H1 (cell line): ENCODE results near the gene ADAMTS14. TPM values are rescaled to one million over a fixed set of nuclear protein-coding genes. Genes with fewer than 3 reads are reported as not detected.

Source experiments
- CTCF ChIA-PET: fragments of 300-600 bp; sonication (Branson Sonifier 250); formaldehyde crosslinking; loops from one replicate; lab custom pipeline; 2021; ENCODE audit not compliant: partially characterized antibody; lab: Charles Lee
- POLR2A ChIA-PET: fragments of 300-600 bp; sonication (Branson Sonifier 250); formaldehyde crosslinking; loops from one replicate; lab custom pipeline; 2021; ENCODE audit warnings: inconsistent platforms; ENCODE audit not compliant: partially characterized antibody; lab: Charles Lee
- DNase-seq, 2 experiments: peaks; one replicate each; pipeline versions ENCODE4 v3.0.0 to v3.0.0-alpha.2; 2010 to 2022; ENCODE audit warnings: low spot score in 2 of 2, low read depth in 1 of 2, mixed read lengths in 1 of 2
- FAIRE-seq: peaks from 2 replicates; lab custom pipeline; 2011; peaks lifted over from hg19 to GRCh38; lab: Jason Lieb, UNC
- H2AFZ ChIP-seq: 2 replicates; pipeline ENCODE4 v1.8.1; 2012; ENCODE audit warnings: low read length, inconsistent platforms
- H2AK5ac ChIP-seq: 2 replicates; pipeline ENCODE4 v1.6.1; 2013; ENCODE audit warnings: low read depth, low read length
- H2BK120ac ChIP-seq: replicated peaks from 2 replicates; pipeline ENCODE3; 2013; ENCODE audit warnings: low read depth, low read length, inconsistent platforms
- H2BK12ac ChIP-seq: 2 replicates; pipeline ENCODE4 v1.6.1; 2013; ENCODE audit warnings: low read depth, low read length
- H2BK15ac ChIP-seq: 2 replicates; pipeline ENCODE4 v1.6.1; 2013; ENCODE audit warnings: low read length
- H2BK20ac ChIP-seq: 2 replicates; pipeline ENCODE4 v1.6.1; 2013; ENCODE audit warnings: low read length
- H2BK5ac ChIP-seq: 2 replicates; pipeline ENCODE4 v1.6.1; 2013; ENCODE audit warnings: low read depth, low read length
- H3K14ac ChIP-seq: 2 replicates; pipeline ENCODE4 v1.6.1; 2013; ENCODE audit warnings: inconsistent platforms; ENCODE audit not compliant: insufficient read length
- H3K18ac ChIP-seq: 2 replicates; pipeline ENCODE4 v1.6.1; 2013; ENCODE audit warnings: low read length; ENCODE audit errors: extremely low read depth
- H3K23ac ChIP-seq: 2 replicates; pipeline ENCODE4 v1.6.1; 2013; ENCODE audit warnings: inconsistent platforms; ENCODE audit not compliant: insufficient read length
- H3K23me2 ChIP-seq: 2 replicates; pipeline ENCODE4 v1.6.1; 2013; ENCODE audit warnings: low read depth, low read length
- H3K27ac ChIP-seq: 2 replicates; pipeline ENCODE4 v1.6.1; 2011; ENCODE audit warnings: low read depth, low read length, inconsistent platforms
- H3K27me3 ChIP-seq, 4 experiments: replicated peaks in 1 of 4; 1 replicate in 1 of 4; 2 replicates in 3 of 4; pipeline versions ENCODE4 v1.6.1 to v1.8.1; 2011 to 2013; ENCODE audit warnings: low read length in 3 of 4, mild to moderate bottlenecking in 3 of 4, inconsistent platforms in 2 of 4, mixed read lengths in 2 of 4, moderate library complexity in 1 of 4; ENCODE audit not compliant: control insufficient read depth in 3 of 4, insufficient read depth in 3 of 4; ENCODE audit errors: extremely low read depth in 1 of 4
- H3K36me3 ChIP-seq, 4 experiments: 2 replicates each; pipeline versions ENCODE4 v1.6.1 to v1.8.1; 2011 to 2013; ENCODE audit warnings: mild to moderate bottlenecking in 4 of 4, low read length in 3 of 4, moderate library complexity in 2 of 4, control low read depth in 1 of 4, inconsistent platforms in 1 of 4; ENCODE audit not compliant: insufficient read depth in 4 of 4, control insufficient read depth in 2 of 4
- H3K4ac ChIP-seq: replicated peaks from 2 replicates; pipeline ENCODE3; 2013; ENCODE audit warnings: low read length, low read depth, mixed read lengths, inconsistent platforms; ENCODE audit not compliant: insufficient read length
- H3K4me1 ChIP-seq, 4 experiments: replicated peaks in 1 of 4; 1 replicate in 1 of 4; 2 replicates in 3 of 4; pipeline versions ENCODE4 v1.6.1 to v1.8.1; 2011 to 2013; ENCODE audit warnings: low read length in 3 of 4, inconsistent platforms in 2 of 4, mixed read lengths in 1 of 4; ENCODE audit not compliant: insufficient read depth in 4 of 4, control insufficient read depth in 3 of 4
- H3K4me2 ChIP-seq, 2 experiments: 2 replicates each; pipeline versions ENCODE4 v1.6.1 to v1.8.1; 2011 to 2013; ENCODE audit warnings: low read depth in 2 of 2, low read length in 2 of 2, control low read depth in 1 of 2, inconsistent platforms in 1 of 2, mild to moderate bottlenecking in 1 of 2; ENCODE audit not compliant: insufficient read depth in 1 of 2
- H3K4me3 ChIP-seq, 4 experiments: fragments of 200-600, 300-600 bp in 1 of 4; sonication (generic), shearing (Covaris generic), sonication (Bioruptor Twin) in 1 of 4; 2 replicates each; pipeline versions ENCODE4 v1.5.1 to v1.8.1; 2011 to 2016; ENCODE audit warnings: low read length in 4 of 4, low read depth in 3 of 4, control low read depth in 2 of 4, inconsistent platforms in 2 of 4, mild to moderate bottlenecking in 2 of 4, mixed read lengths in 1 of 4, moderate library complexity in 1 of 4; ENCODE audit not compliant: insufficient read depth in 2 of 4; ENCODE audit errors: extremely low read depth in 1 of 4
- H3K56ac ChIP-seq: replicated peaks from 2 replicates; pipeline ENCODE3; 2013; ENCODE audit warnings: low read depth, mild to moderate bottlenecking, mixed read lengths, low read length, inconsistent platforms; ENCODE audit not compliant: insufficient read length
- H3K79me1 ChIP-seq: 2 replicates; pipeline ENCODE4 v1.6.1; 2013; ENCODE audit warnings: low read depth, low read length, control low read depth
- H3K79me2 ChIP-seq, 2 experiments: 2 replicates each; pipeline versions ENCODE4 v1.6.1 to v1.8.1; 2012 to 2013; ENCODE audit warnings: low read length in 2 of 2, mild to moderate bottlenecking in 2 of 2, inconsistent platforms in 1 of 2; ENCODE audit not compliant: insufficient read depth in 2 of 2, control insufficient read depth in 1 of 2
- H3K9ac ChIP-seq, 4 experiments: replicated peaks in 1 of 4; 1 replicate in 1 of 4; 2 replicates in 3 of 4; pipeline versions ENCODE4 v1.6.1 to v1.8.1; 2011 to 2013; ENCODE audit warnings: low read depth in 3 of 4, low read length in 3 of 4, control low read depth in 2 of 4, mild to moderate bottlenecking in 2 of 4, moderate library complexity in 2 of 4, inconsistent platforms in 1 of 4; ENCODE audit errors: extremely low read depth in 1 of 4
- H3K9me3 ChIP-seq, 2 experiments: 2 replicates each; pipeline versions ENCODE4 v1.6.1 to v1.8.1; 2012 to 2013; ENCODE audit warnings: mild to moderate bottlenecking in 2 of 2, moderate library complexity in 2 of 2, control low read depth in 1 of 2, inconsistent platforms in 1 of 2, low read depth in 1 of 2, low read length in 1 of 2, mixed read lengths in 1 of 2; ENCODE audit not compliant: insufficient read depth in 2 of 2
- H4K20me1 ChIP-seq, 2 experiments: replicated peaks in 1 of 2; 2 replicates each; pipeline versions ENCODE3 to v1.8.1; 2011 to 2013; ENCODE audit warnings: inconsistent platforms in 2 of 2, low read length in 2 of 2, mild to moderate bottlenecking in 1 of 2; ENCODE audit not compliant: insufficient read depth in 2 of 2, control insufficient read depth in 1 of 2
- H4K5ac ChIP-seq: 2 replicates; pipeline ENCODE4 v1.6.1; 2013; ENCODE audit warnings: low read length, low read depth, mixed read lengths, inconsistent platforms; ENCODE audit not compliant: insufficient read length
- H4K8ac ChIP-seq: 2 replicates; pipeline ENCODE4 v1.8.0; 2013; ENCODE audit warnings: mild to moderate bottlenecking, moderate library complexity, low read length, inconsistent platforms; ENCODE audit not compliant: insufficient read depth; ENCODE audit errors: extremely low read depth
- H4K91ac ChIP-seq: replicated peaks from 2 replicates; pipeline ENCODE3; 2013; ENCODE audit warnings: low read length, mixed read lengths, inconsistent platforms; ENCODE audit not compliant: insufficient read length
- BRCA1 ChIP-seq: IDR thresholded peaks from 2 replicates; pipeline ENCODE4 v1.6.1; 2012; ENCODE audit warnings: low read depth, low read length, improper control_type of control experiment
- CBX5 ChIP-seq: fragments of 300-800, 300-1000 bp; sonication (generic); IDR thresholded peaks from 2 replicates; pipeline ENCODE4 v1.7.1; 2016; ENCODE audit warnings: antibody characterized with exemption, low read length, low read depth
- CREB1 ChIP-seq: IDR thresholded peaks from 2 replicates; pipeline ENCODE4 v1.6.1; 2012; ENCODE audit warnings: inconsistent platforms
- CTBP2 ChIP-seq: IDR thresholded peaks from 2 replicates; pipeline ENCODE4 v1.7.0; 2011; ENCODE audit warnings: borderline replicate concordance, mild to moderate bottlenecking, moderate library complexity, mixed read lengths, low read length; ENCODE audit not compliant: insufficient read depth, insufficient read length
- EZH2 ChIP-seq: fragments of 200-600 bp; sonication (generic); IDR thresholded peaks from 2 replicates; pipeline ENCODE4 v1.7.1; 2012; ENCODE audit warnings: low read depth, mild to moderate bottlenecking, moderate library complexity, low read length, inconsistent platforms; ENCODE audit not compliant: severe bottlenecking
- GTF2F1 ChIP-seq: IDR thresholded peaks from 2 replicates; pipeline ENCODE4 v1.6.1; 2012; ENCODE audit warnings: low read depth, low read length, improper control_type of control experiment, borderline replicate concordance
- JUN ChIP-seq: IDR thresholded peaks from 2 replicates; pipeline ENCODE4 v1.6.1; 2011; ENCODE audit warnings: low read depth, mild to moderate bottlenecking, improper control_type of control experiment, low read length
- MAFK ChIP-seq: IDR thresholded peaks from 2 replicates; pipeline ENCODE4 v1.6.1; 2012; ENCODE audit warnings: low read depth, mild to moderate bottlenecking, improper control_type of control experiment, low read length
- RXRA ChIP-seq: IDR thresholded peaks from 2 replicates; pipeline ENCODE4 v1.6.1; 2011; ENCODE audit warnings: low read depth, mild to moderate bottlenecking, low read length, moderate library complexity; ENCODE audit not compliant: insufficient read depth
- SIN3A ChIP-seq, 2 experiments: IDR thresholded peaks in 1 of 2; conservative IDR thresholded peaks in 1 of 2; 2 replicates each; pipeline ENCODE4 v1.6.1; 2011 to 2012; ENCODE audit warnings: low read length in 2 of 2, improper control_type of control experiment in 1 of 2, low read depth in 1 of 2, mild to moderate bottlenecking in 1 of 2
- TBP ChIP-seq: IDR thresholded peaks from 2 replicates; pipeline ENCODE4 v1.6.1; 2011; ENCODE audit warnings: low read depth, low read length, improper control_type of control experiment
- TCF12 ChIP-seq: IDR thresholded peaks from 2 replicates; pipeline ENCODE4 v1.6.1; 2011; ENCODE audit warnings: low read depth, mild to moderate bottlenecking, low read length
- YY1 ChIP-seq: IDR thresholded peaks from 2 replicates; pipeline ENCODE4 v1.6.1; 2011; ENCODE audit warnings: low read depth, mild to moderate bottlenecking, low read length
- WGBS, 2 experiments: shearing (Covaris generic) in 1 of 2; methylation state at CpG; one replicate each; pipeline versions ENCODE4 v1.1.6 to v1.1.7; 2013 to 2015; ENCODE audit warnings: low lambda C conversion rate in 2 of 2, mixed read lengths in 2 of 2, inconsistent platforms in 1 of 2, low coverage in 1 of 2, missing lambda C conversion rate in 1 of 2; ENCODE audit not compliant: insufficient replicate concordance in 2 of 2, insufficient coverage in 1 of 2, insufficient read length in 1 of 2; ENCODE audit errors: extremely low coverage in 1 of 2, missing lambda C conversion rate in 1 of 2; 5-methylcytosine and 5-hydroxymethylcytosine counted together
- polyA plus RNA-seq, 7 experiments: library from polyadenylated mRNA; depleted of rRNA in 3 of 7; stranded (reverse) in 5 of 7; unstranded in 2 of 7; fragments of >200 nt in 5 of 7; fragments of 200-250 nt in 2 of 7; gene quantifications; 1 replicate in 5 of 7; 2 replicates in 1 of 7; 4 replicates in 1 of 7; pipeline versions ENCODE4 v1.2.1 to v1.2.3, GENCODE V29; 2011 to 2013; ENCODE audit warnings: missing spikeins in 2 of 7, mixed read lengths in 2 of 7
- total RNA-seq: library from RNA; stranded (reverse); fragmentation: NEBNext Ultra II Directional; extraction: Animal tissue kit (Norgen Biotek cat#: 25700); gene quantifications from 2 replicates; pipeline ENCODE4 v1.2.1, GENCODE V29; 2021

The ADAMTS14 gene
- total and polyA plus RNA-seq, 2 of the 8 experiments (the other 6 are each of a cell fraction or from before 2014, with no cell fraction given) = 2.0 to 2.3 TPM

GRCh38 chr10:70692043-70692603, 19.8 kb downstream of the ADAMTS14 start:
- Histone ChIP-seq H3K79me1 (no peaks in the 10 kb centered on the region; the same call in 1 of the 2 replicates), H3K18ac (no peak overlapping the region), H2BK12ac (no peak overlapping the region), H2AFZ (no peak overlapping the region), H3K56ac (no peak overlapping the region), H2BK15ac (no peak overlapping the region), H4K5ac (no peak overlapping the region), H3K9ac (no peak overlapping the region), H2BK120ac (no peak overlapping the region), H3K27me3 (no peaks in the 10 kb centered on the region; a peak in 1 of 7 replicates), H3K9me3 (peaks cover 0 to 2% of the 10 kb centered on the region in 2 experiments; a peak in 1 of 4 replicates), H3K4me3 (no peak overlapping the region), H2BK5ac (no peak overlapping the region), H2BK20ac (no peak overlapping the region), H4K8ac (no peak overlapping the region), H3K27ac (no peak overlapping the region), H3K23me2 (no peaks in the 10 kb centered on the region; the same call in 1 of the 2 replicates), H3K4ac (no peak overlapping the region), H3K4me2 (no peak overlapping the region; a peak in 1 of 4 replicates), H2AK5ac (no peak overlapping the region), H3K79me2 (no peaks in the 10 kb centered on the region), H4K91ac (no peak overlapping the region), H3K4me1 (peaks cover 1 to 11% (median 7%) of the 10 kb centered on the region in 4 experiments), H4K20me1 (no peaks in the 10 kb centered on the region), H3K14ac (no peak overlapping the region), H3K36me3 (no peaks in the 10 kb centered on the region), H3K23ac (no peak overlapping the region)
- 69% methylated on average over 9 of the region's 9 CpGs; no CpG with 5 or more reads in 1 of the 2 experiments for WGBS, 2 experiments
- ChIA-PET CTCF (interaction anchor here (0.7 to 1.5 kb wide), 3 partner anchors 18 to 282 kb away, joined by 3 to 4 read pairs (median 3); no protein-coding TSS in a partner anchor), POLR2A (no interaction called here)
- FAIRE-seq (no peak), DNase-seq (no peak)
- TF ChIP-seq SIN3A (conservative IDR thresholded peaks at IDR 0.05 in 1 of 2, IDR thresholded peaks at IDR 0.05 in 1 of 2; ENCODE audit: low read depth in 1 of 2, low read length in 2 of 2) (no peak), JUN (no peak), TCF12 (no peak), MAFK (no peak), CBX5 (no peak), YY1 (no peak), TBP (no peak), RXRA (no peak), EZH2 (no peak), GTF2F1 (no peak), CREB1 (no peak), CTBP2 (no peak), BRCA1 (no peak)
